Mesenchymal stem cell (in vitro differentiated cells and primary cell): ENCODE data around the gene CIAPIN1.

Experiments used
- DNase-seq: peaks from one replicate; pipeline ENCODE4 v3.0.0-alpha.2; 2013
- H2AFZ ChIP-seq: one replicate; pipeline ENCODE4 v1.6.1; 2013; ENCODE audit warnings: low read depth, mild to moderate bottlenecking, control low read depth, inconsistent platforms, low read length, moderate library complexity
- H2AK5ac ChIP-seq: 2 replicates; pipeline ENCODE4 v1.6.1; 2013; ENCODE audit warnings: low read length, moderate library complexity, mild to moderate bottlenecking, inconsistent platforms; ENCODE audit not compliant: severe bottlenecking
- H2BK120ac ChIP-seq: one replicate; pipeline ENCODE4 v1.6.1; 2013; ENCODE audit warnings: low read depth, mild to moderate bottlenecking, inconsistent platforms, low read length, moderate library complexity
- H2BK12ac ChIP-seq, 2 experiments: one replicate each; pipeline ENCODE4 v1.6.1; 2013; ENCODE audit warnings: inconsistent platforms in 2 of 2, low read length in 2 of 2, mild to moderate bottlenecking in 2 of 2, moderate library complexity in 2 of 2, control low read depth in 1 of 2
- H2BK15ac ChIP-seq: one replicate; pipeline ENCODE4 v1.6.1; 2013; ENCODE audit warnings: mild to moderate bottlenecking, low read depth, inconsistent platforms; ENCODE audit not compliant: poor library complexity, severe bottlenecking
- H2BK5ac ChIP-seq: 2 replicates; pipeline ENCODE4 v1.6.1; 2013; ENCODE audit warnings: low read depth, mild to moderate bottlenecking, low read length, control low read depth, inconsistent platforms; ENCODE audit not compliant: poor library complexity, severe bottlenecking
- H3K14ac ChIP-seq, 2 experiments: one replicate each; pipeline ENCODE4 v1.6.1; 2013; ENCODE audit warnings: inconsistent platforms in 2 of 2, low read length in 2 of 2, control low read depth in 1 of 2, mild to moderate bottlenecking in 1 of 2, moderate library complexity in 1 of 2
- H3K18ac ChIP-seq, 2 experiments: one replicate each; pipeline ENCODE4 v1.6.1; 2013; ENCODE audit warnings: inconsistent platforms in 2 of 2, low read length in 2 of 2, control low read depth in 1 of 2, low read depth in 1 of 2, mild to moderate bottlenecking in 1 of 2
- H3K23ac ChIP-seq, 2 experiments: one replicate each; pipeline ENCODE4 v1.6.1; 2013; ENCODE audit warnings: inconsistent platforms in 2 of 2, low read length in 2 of 2, mild to moderate bottlenecking in 2 of 2, moderate library complexity in 2 of 2, control low read depth in 1 of 2
- H3K27ac ChIP-seq: 2 replicates; pipeline ENCODE4 v1.5.1; 2013; ENCODE audit warnings: mild to moderate bottlenecking, moderate library complexity, low read length, control low read depth, inconsistent platforms; ENCODE audit not compliant: poor library complexity, severe bottlenecking
- H3K27me3 ChIP-seq, 2 experiments: 2 replicates each; pipeline versions ENCODE4 v1.6.1 to v1.7.0; 2013; ENCODE audit warnings: low read length in 2 of 2, mild to moderate bottlenecking in 2 of 2, moderate library complexity in 2 of 2, control low read depth in 1 of 2, inconsistent platforms in 1 of 2; ENCODE audit not compliant: control insufficient read depth in 1 of 2, insufficient read depth in 1 of 2
- H3K36me3 ChIP-seq, 2 experiments: 2 replicates each; pipeline versions ENCODE4 v1.6.1 to v1.7.0; 2013; ENCODE audit warnings: low read length in 2 of 2, control low read depth in 1 of 2, inconsistent platforms in 1 of 2, low read depth in 1 of 2, mild to moderate bottlenecking in 1 of 2; ENCODE audit not compliant: insufficient read depth in 2 of 2, control insufficient read depth in 1 of 2
- H3K4ac ChIP-seq, 2 experiments: one replicate each; pipeline ENCODE4 v1.6.1; 2013; ENCODE audit warnings: inconsistent platforms in 2 of 2, low read length in 2 of 2, mild to moderate bottlenecking in 2 of 2, moderate library complexity in 2 of 2, control low read depth in 1 of 2, low read depth in 1 of 2
- H3K4me1 ChIP-seq: 2 replicates; pipeline ENCODE4 v1.6.1; 2013; ENCODE audit warnings: low read depth, low read length, control low read depth; ENCODE audit not compliant: control insufficient read depth, insufficient read depth
- H3K4me2 ChIP-seq: 2 replicates; pipeline ENCODE4 v1.6.1; 2013; ENCODE audit warnings: low read length, mild to moderate bottlenecking, inconsistent platforms; ENCODE audit not compliant: poor library complexity, severe bottlenecking
- H3K4me3 ChIP-seq, 2 experiments: 2 replicates each; pipeline versions ENCODE4 v1.5.1 to v1.7.0; 2013; ENCODE audit warnings: low read length in 2 of 2, mild to moderate bottlenecking in 2 of 2, control low read depth in 1 of 2, low read depth in 1 of 2; ENCODE audit not compliant: insufficient read depth in 1 of 2
- H3K79me1 ChIP-seq: replicated peaks from 2 replicates; pipeline ENCODE4 v1.6.1; 2013; ENCODE audit warnings: mild to moderate bottlenecking, control low read depth, low read length, inconsistent platforms; ENCODE audit not compliant: poor library complexity, severe bottlenecking
- H3K9ac ChIP-seq: 2 replicates; pipeline ENCODE4 v1.7.0; 2013; ENCODE audit warnings: mild to moderate bottlenecking, low read length, moderate library complexity
- H3K9me3 ChIP-seq: 2 replicates; pipeline ENCODE4 v1.7.0; 2013; ENCODE audit warnings: mild to moderate bottlenecking, low read length; ENCODE audit not compliant: control insufficient read depth
- H4K8ac ChIP-seq: one replicate; pipeline ENCODE4 v1.6.1; 2013; ENCODE audit warnings: inconsistent platforms, mild to moderate bottlenecking, low read length, moderate library complexity
- H4K91ac ChIP-seq: one replicate; pipeline ENCODE4 v1.6.1; 2013; ENCODE audit warnings: mild to moderate bottlenecking, low read length, inconsistent platforms
- WGBS: methylation state at CpG from one replicate; pipeline ENCODE4 v1.1.7; 2013; ENCODE audit warnings: mixed read lengths; 5-methylcytosine and 5-hydroxymethylcytosine counted together

CIAPIN1 gene

DNA sequence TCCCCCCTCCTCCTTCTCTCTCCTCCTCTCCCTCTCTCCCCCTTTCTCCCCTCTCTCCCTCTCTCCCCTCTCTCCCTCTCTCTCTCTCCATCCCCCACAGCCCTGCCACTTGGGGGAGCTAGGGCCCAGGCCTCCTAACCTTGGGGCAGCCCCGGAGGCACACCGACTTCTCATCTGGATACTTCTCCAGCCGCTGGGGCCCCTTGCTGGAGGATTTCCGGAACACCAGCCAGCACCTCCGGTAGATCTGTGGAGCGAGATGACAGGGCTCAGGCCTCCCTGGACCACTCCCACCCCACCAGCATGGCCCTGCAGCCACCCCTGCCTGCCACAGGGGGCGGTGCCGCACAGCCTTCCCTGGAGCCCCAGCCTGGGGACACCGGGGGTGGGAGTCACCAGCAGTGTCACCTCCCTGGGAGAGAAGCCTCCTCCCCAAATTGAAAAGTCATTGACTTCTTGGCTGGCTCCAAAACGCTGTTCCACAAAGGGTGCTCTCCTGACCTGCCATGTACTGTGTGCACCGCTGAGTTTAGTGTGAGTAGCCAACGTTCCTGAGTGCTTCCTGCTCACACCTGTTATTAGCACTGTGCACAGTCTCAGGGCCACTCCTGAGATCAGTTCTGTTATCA, 28.6 kb upstream of the CIAPIN1 start:
- Histone ChIP-seq H3K4me2 (no peak overlapping the region), H2BK15ac (peak overlapping the region; percentile 37), H4K91ac (no peak overlapping the region), H4K8ac (no peak overlapping the region), H3K18ac (no peak overlapping the region), H3K9ac (no peak overlapping the region), H3K14ac (no peak overlapping the region), H3K27ac (no peak overlapping the region), H3K27me3 (no peaks in the 10 kb centered on the region), H3K9me3 (no peaks in the 10 kb centered on the region), H2BK120ac (no peak overlapping the region), H3K4me1 (peaks cover 70% of the 10 kb centered on the region), H3K23ac (no peak overlapping the region), H3K4me3 (no peak overlapping the region), H2AK5ac (no peak overlapping the region), H2BK12ac (no peak overlapping the region), H2AFZ (no peak overlapping the region), H3K79me1 (peaks cover 44% of the 10 kb centered on the region), H2BK5ac (no peak overlapping the region), H3K4ac (no peak overlapping the region), H3K36me3 (peaks cover 46 to 64% of the 10 kb centered on the region in 2 experiments)
- peak; percentile 76 for DNase-seq
- WGBS: 6% methylated on average over 12 of the region's 12 CpGs

- H3K9me3 ChIP-seq: no peaks in the 10 kb centered on the region
- peaks cover 68% of the 10 kb centered on the region for H3K4me1 ChIP-seq
- H3K23ac ChIP-seq: no peak overlapping the region
- no peak overlapping the region for H3K9ac ChIP-seq
- H3K4me2 ChIP-seq: no peak overlapping the region
- peak overlapping the region; percentile 14 for H4K91ac ChIP-seq
- peak overlapping the region in 1 of 2 experiments; percentile 21 for H2BK12ac ChIP-seq
- peaks cover 40% of the 10 kb centered on the region for H3K79me1 ChIP-seq
- no peak overlapping the region for H2BK5ac ChIP-seq
- WGBS: 84% methylated on average over 29 of the region's 30 CpGs
- H3K18ac ChIP-seq: no peak overlapping the region
- H3K4ac ChIP-seq: no peak overlapping the region
- H3K27me3 ChIP-seq: no peaks in the 10 kb centered on the region
- no peak overlapping the region for H2AFZ ChIP-seq
- H2AK5ac ChIP-seq: no peak overlapping the region
- no peak overlapping the region for H4K8ac ChIP-seq
- peak overlapping the region; percentile 26 for H2BK15ac ChIP-seq
- no peak overlapping the region for H3K4me3 ChIP-seq
- no peak for DNase-seq
- H2BK120ac ChIP-seq: no peak overlapping the region
- no peak overlapping the region for H3K27ac ChIP-seq
- H3K14ac ChIP-seq: no peak overlapping the region
- peaks cover 55 to 73% of the 10 kb centered on the region in 2 experiments for H3K36me3 ChIP-seq
These were observed 27.8 kb upstream of the CIAPIN1 start for GRCh38 chr16:57474671-57475661.

- no peak overlapping the region for H4K91ac ChIP-seq
- H3K4me3 ChIP-seq: no peak overlapping the region
- H3K14ac ChIP-seq: no peak overlapping the region
- H2BK120ac ChIP-seq: no peak overlapping the region
- H3K9me3 ChIP-seq: no peaks in the 10 kb centered on the region
- H2BK12ac ChIP-seq: no peak overlapping the region
- no peak overlapping the region for H3K4me2 ChIP-seq
- H2AFZ ChIP-seq: no peak overlapping the region
- H4K8ac ChIP-seq: no peak overlapping the region
- 95% methylated on average over 8 of the region's 8 CpGs for WGBS
- no peak overlapping the region for H3K4ac ChIP-seq
- no peak overlapping the region for H3K9ac ChIP-seq
- H2AK5ac ChIP-seq: no peak overlapping the region
- H3K36me3 ChIP-seq: peaks cover 66 to 80% of the 10 kb centered on the region in 2 experiments
- H3K4me1 ChIP-seq: peaks cover 61% of the 10 kb centered on the region
- H2BK15ac ChIP-seq: no peak overlapping the region
- H3K27me3 ChIP-seq: no peaks in the 10 kb centered on the region
- no peak overlapping the region for H3K23ac ChIP-seq
- H3K18ac ChIP-seq: no peak overlapping the region
- H2BK5ac ChIP-seq: no peak overlapping the region
- H3K79me1 ChIP-seq: peaks cover 42% of the 10 kb centered on the region
- no peak for DNase-seq
- no peak overlapping the region for H3K27ac ChIP-seq
These were observed 26.7 kb upstream of the CIAPIN1 start for GRCh38 chr16:57473906-57474305.

- Histone ChIP-seq H3K14ac (no peak overlapping the region), H4K8ac (no peak overlapping the region), H3K9ac (no peak overlapping the region), H3K4ac (no peak overlapping the region), H2AFZ (no peak overlapping the region), H3K4me3 (no peak overlapping the region), H3K4me2 (no peak overlapping the region), H3K18ac (no peak overlapping the region), H3K27ac (peak overlapping the region; percentile 5), H3K27me3 (no peaks in the 10 kb centered on the region), H2BK12ac (no peak overlapping the region), H3K79me1 (peaks cover 39% of the 10 kb centered on the region), H2AK5ac (no peak overlapping the region), H2BK5ac (no peak overlapping the region), H2BK15ac (no peak overlapping the region), H3K23ac (no peak overlapping the region), H2BK120ac (no peak overlapping the region), H3K4me1 (peaks cover 60% of the 10 kb centered on the region), H3K9me3 (no peaks in the 10 kb centered on the region), H3K36me3 (peaks cover 72 to 79% of the 10 kb centered on the region in 2 experiments), H4K91ac (no peak overlapping the region)
- WGBS: 91% methylated on average over 12 of the region's 14 CpGs
- no peak for DNase-seq
These were observed 26.1 kb upstream of the CIAPIN1 start for GRCh38 chr16:57473176-57473840.
